Measurements from ENCODE around the gene GJD3.

GJD3 gene

GRCh38 chr17:40338941-40339649 lies 25.4 kb downstream of the GJD3 start:
- DNase-seq: no peak

GRCh38 chr17:40338058-40338457 lies 26.5 kb downstream of the GJD3 start:
- DNase-seq: no peak

GRCh38 chr17:40337351-40337750 lies 27.2 kb downstream of the GJD3 start:
- DNase-seq: no peak

- no peak for DNase-seq
Observed at GRCh38 chr17:40335620-40336019, 28.9 kb downstream of the GJD3 start.

GRCh38 chr17:40333781-40334448 lies 30.6 kb downstream of the GJD3 start:
- no peak for DNase-seq

GRCh38 chr17:40331743-40332641 lies 32.5 kb downstream of the GJD3 start:
- DNase-seq: no peak

- DNase-seq: no peak
Observed at GRCh38 chr17:40330850-40331470, 33.6 kb downstream of the GJD3 start.

- no peak for DNase-seq
Observed at GRCh38 chr17:40329839-40330794, 34.4 kb downstream of the GJD3 start.

- no peak for DNase-seq
Observed at GRCh38 chr17:40328386-40328766, 36.2 kb downstream of the GJD3 start.

- DNase-seq: no peak
Observed at GRCh38 chr17:40327735-40328385, 36.7 kb downstream of the GJD3 start.

GRCh38 chr17:40327244-40327729 lies 37.2 kb downstream of the GJD3 start:
- no peak for DNase-seq

GRCh38 chr17:40326832-40327199 lies 37.7 kb downstream of the GJD3 start:
- no peak for DNase-seq

- peak in 1 of 2 experiments; percentile 62 for DNase-seq
Observed at GRCh38 chr17:40326014-40326831, 38.3 kb downstream of the GJD3 start.

- DNase-seq: no peak
Observed at GRCh38 chr17:40325156-40326013, 39.2 kb downstream of the GJD3 start.

GRCh38 chr17:40323391-40324381 lies 40.9 kb downstream of the GJD3 start:
- peak in 1 of 2 experiments; percentile 79 for DNase-seq

GRCh38 chr17:40322358-40323315 lies 41.9 kb downstream of the GJD3 start:
- DNase-seq: peak; percentile 61 to 81

- DNase-seq: no peak
Observed at GRCh38 chr17:40321961-40322357, 42.6 kb downstream of the GJD3 start.
